Nephron progenitor cell (in vitro differentiated cells): Measurements from ENCODE around the gene PLD3.

Experiments
- DNase-seq: peaks from one replicate; pipeline ENCODE4 v3.0.0; 2021
- H3K27ac Mint-ChIP-seq: 2 replicates; pipeline ENCODE4 v1.8.0; 2021; ENCODE audit warnings: mild to moderate bottlenecking, moderate library complexity, mixed read lengths
- H3K27me3 Mint-ChIP-seq: 2 replicates; pipeline ENCODE4 v1.8.0; 2021; ENCODE audit warnings: mild to moderate bottlenecking, low read depth, mixed read lengths; ENCODE audit not compliant: poor library complexity
- H3K36me3 Mint-ChIP-seq: 2 replicates; pipeline ENCODE4 v1.8.0; 2021; ENCODE audit warnings: low read depth, mixed read lengths
- H3K4me1 Mint-ChIP-seq: 2 replicates; pipeline ENCODE4 v1.8.0; 2021; ENCODE audit warnings: mixed read lengths
- H3K4me3 Mint-ChIP-seq: 2 replicates; pipeline ENCODE4 v1.8.0; 2021; ENCODE audit warnings: mild to moderate bottlenecking, moderate library complexity, mixed read lengths
- H3K9me3 Mint-ChIP-seq: 2 replicates; pipeline ENCODE4 v1.8.0; 2021; ENCODE audit warnings: mild to moderate bottlenecking, moderate library complexity, mixed read lengths
- TF ChIP-seq, protein P1 (sequence below): fragments of 200-600 bp; sonication (generic); IDR thresholded peaks from 2 replicates; pipeline ENCODE4 v1.5.0; 2021; ENCODE audit warnings: antibody characterized with exemption

Gene PLD3

DNA sequence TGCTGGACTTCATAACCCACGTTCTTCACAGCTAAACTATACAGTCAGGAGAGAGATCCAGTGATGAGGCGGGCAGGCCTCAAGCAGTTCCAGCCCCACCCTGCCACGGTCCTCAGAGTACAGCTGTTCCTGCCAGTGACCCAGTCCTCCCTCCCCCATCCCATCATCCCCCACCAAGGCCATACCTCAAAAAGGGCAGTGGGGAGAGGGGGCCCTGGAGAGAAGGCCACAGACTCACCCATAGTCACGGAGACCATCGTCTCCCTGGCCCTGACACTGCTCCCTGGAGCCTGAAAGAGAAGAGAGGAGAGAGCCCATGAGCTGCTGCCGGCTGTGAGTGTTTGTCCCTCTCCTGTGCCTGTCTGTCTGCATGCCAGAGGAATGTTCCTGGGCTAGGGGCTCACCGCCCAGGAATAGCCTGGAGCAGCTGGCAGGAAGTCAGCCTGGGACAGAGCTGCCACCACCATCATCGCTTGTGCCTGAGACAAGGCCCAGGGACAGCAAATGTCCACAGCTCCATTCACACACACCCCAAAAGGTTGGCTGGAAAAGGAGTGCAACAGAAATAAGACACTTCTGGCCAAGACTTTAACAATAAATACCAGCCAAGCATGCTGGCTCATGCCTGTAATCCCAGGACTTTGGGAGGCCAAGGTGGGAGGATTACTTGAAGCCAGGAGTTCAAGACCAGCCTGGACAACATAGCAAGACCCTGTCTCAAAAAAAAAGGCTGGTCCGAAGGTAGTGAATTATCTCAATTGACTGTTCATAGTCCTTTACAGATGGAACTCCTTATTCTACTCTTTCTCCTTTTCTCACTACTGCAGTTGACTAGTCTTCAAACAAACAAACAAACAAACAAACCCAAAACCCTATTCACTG, 6.7 kb upstream of the PLD3 start:
- DNase-seq, result no peak
- peaks cover 11% of the 10 kb centered on the region for H3K4me1 Mint-ChIP-seq
- H3K27me3 Mint-ChIP-seq, result no peaks in the 10 kb centered on the region
- H3K27ac Mint-ChIP-seq, result peak overlapping the region; percentile 89
- TF ChIP-seq, protein P1, sequence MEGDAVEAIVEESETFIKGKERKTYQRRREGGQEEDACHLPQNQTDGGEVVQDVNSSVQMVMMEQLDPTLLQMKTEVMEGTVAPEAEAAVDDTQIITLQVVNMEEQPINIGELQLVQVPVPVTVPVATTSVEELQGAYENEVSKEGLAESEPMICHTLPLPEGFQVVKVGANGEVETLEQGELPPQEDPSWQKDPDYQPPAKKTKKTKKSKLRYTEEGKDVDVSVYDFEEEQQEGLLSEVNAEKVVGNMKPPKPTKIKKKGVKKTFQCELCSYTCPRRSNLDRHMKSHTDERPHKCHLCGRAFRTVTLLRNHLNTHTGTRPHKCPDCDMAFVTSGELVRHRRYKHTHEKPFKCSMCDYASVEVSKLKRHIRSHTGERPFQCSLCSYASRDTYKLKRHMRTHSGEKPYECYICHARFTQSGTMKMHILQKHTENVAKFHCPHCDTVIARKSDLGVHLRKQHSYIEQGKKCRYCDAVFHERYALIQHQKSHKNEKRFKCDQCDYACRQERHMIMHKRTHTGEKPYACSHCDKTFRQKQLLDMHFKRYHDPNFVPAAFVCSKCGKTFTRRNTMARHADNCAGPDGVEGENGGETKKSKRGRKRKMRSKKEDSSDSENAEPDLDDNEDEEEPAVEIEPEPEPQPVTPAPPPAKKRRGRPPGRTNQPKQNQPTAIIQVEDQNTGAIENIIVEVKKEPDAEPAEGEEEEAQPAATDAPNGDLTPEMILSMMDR, result no peak
- no peak overlapping the region for H3K4me3 Mint-ChIP-seq
- peaks cover 16% of the 10 kb centered on the region for H3K36me3 Mint-ChIP-seq
- no peaks in the 10 kb centered on the region for H3K9me3 Mint-ChIP-seq

DNA sequence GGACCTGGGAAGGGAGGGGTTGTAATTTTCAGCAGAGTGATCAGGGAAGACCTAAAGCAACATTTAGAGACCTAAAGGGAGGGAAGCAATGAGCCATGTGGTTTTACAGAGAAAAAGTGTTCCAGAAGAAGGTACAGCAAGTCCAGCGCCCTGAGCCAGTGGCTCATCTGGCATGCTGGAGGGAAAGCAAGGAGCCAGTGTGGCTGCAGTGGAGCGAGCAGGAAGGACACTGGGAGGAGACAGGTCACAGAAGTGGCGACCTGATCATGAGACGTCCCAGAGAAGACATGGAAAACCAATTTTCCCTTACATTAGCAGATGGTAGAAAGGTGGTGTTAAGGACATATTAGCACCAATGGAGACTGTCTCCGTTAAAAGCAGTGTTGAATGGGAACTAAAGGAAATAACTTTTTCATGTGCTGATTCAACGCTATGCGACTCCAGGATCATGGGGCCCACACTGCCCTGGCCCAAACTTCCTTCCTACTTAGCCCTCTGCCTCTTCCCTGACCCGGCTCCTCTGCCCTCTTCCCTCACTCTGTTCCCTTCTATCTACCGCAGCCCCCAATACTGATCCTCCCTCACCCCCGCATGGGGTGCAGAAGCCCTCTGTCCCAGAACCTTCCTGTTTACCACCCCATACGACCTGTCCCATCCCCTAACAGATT, 5.7 kb upstream of the PLD3 start:
- no peaks in the 10 kb centered on the region for H3K9me3 Mint-ChIP-seq
- peaks cover 16% of the 10 kb centered on the region for H3K36me3 Mint-ChIP-seq
- H3K4me3 Mint-ChIP-seq, result no peak overlapping the region
- peak overlapping the region; percentile 92 for H3K27ac Mint-ChIP-seq
- no peaks in the 10 kb centered on the region for H3K27me3 Mint-ChIP-seq
- TF ChIP-seq, protein P1, result no peak
- DNase-seq, result no peak
- peaks cover 20% of the 10 kb centered on the region for H3K4me1 Mint-ChIP-seq

DNA sequence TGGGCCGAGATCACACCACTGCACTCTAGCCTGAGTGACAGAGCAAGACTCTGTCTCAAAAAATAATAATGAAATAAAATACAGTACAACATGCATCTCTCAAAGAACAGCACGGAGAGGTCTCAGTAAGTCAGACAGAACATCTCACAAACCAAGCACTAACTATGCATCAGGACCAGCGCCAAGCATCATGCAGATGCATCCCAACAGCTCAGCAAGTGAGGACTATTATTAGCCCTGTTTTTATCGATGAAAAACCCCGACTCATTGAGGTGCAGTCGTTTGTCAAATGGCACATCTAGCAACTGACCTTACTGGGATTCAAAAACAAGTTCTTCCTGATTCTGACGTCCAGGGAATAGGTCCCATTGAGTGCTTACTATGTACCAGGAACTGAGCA, 4.1 kb upstream of the PLD3 start:
- TF ChIP-seq, protein P1, result no peak
- no peak overlapping the region for H3K4me3 Mint-ChIP-seq
- no peaks in the 10 kb centered on the region for H3K9me3 Mint-ChIP-seq
- H3K36me3 Mint-ChIP-seq, result peaks cover 8% of the 10 kb centered on the region
- peaks cover 29% of the 10 kb centered on the region for H3K4me1 Mint-ChIP-seq
- DNase-seq, result no peak
- H3K27ac Mint-ChIP-seq, result no peak overlapping the region
- H3K27me3 Mint-ChIP-seq, result peaks cover 4% of the 10 kb centered on the region

DNA sequence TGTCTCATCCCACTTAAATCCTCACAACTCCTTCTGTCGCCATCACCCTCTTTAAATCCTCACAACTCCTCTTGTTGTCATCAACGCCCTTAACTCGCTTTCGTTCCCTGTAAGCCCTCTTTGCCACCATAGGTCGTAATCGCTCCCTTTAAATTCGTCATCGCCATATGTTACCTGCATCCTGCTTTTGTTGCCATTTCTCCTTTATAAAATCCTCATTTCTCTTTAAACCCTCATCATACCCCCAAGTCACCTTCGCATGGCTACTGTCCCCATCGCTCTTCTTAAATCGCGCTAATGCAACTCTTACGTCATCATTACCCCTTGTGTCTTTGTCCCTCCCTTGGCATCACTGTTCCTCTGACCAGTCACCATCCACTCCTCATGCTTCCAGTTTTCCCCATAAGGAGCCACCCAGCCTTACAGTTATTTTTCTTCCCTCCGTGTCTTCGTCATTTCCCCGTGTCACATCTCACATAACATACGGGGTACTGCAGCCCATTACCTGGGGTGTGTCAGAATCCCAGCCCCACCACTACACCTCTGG, 539 bp downstream of the PLD3 start:
- no peak for DNase-seq
- TF ChIP-seq, protein P1, result no peak
- H3K4me3 Mint-ChIP-seq, result peak overlapping the region; percentile 95
- peak overlapping the region; percentile 21 for H3K27ac Mint-ChIP-seq
- H3K27me3 Mint-ChIP-seq, result peaks cover 9% of the 10 kb centered on the region
- no peaks in the 10 kb centered on the region for H3K9me3 Mint-ChIP-seq
- peaks cover 20% of the 10 kb centered on the region for H3K4me1 Mint-ChIP-seq
- H3K36me3 Mint-ChIP-seq, result no peaks in the 10 kb centered on the region

DNA sequence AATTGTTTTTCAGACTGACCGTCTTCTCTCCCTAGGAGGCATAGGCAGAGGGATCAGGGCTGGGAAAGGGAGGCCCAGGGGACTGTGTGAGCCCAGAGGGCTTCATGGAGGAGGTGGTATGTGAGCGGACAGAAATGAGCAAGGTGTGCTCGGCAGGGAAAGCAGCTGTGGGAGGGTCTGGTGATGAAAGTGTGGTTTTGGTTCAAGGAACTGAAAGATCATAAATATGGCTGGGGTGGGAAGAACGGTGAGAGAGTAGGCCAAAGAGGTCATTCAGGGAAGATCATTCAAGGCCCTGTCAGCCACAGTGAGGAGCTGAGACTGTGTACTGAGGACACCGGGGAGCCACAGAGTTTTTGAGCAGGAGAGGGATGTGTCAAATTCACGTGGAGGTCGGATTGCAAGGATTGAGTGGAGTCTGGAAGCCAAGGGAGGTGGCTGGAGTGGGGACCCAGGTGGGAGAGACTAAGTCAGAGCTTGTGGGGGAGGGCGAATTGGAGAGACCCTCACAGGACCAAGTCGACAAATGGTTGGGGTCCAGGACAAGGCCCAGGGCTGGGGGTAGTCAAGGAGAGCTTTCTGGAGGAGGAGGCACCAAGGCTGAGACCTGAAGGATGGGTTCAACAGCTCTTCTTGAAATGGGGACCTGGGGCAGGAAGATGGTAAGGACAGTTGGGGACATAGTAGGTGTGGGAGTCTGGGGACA, 7.6 kb downstream of the PLD3 start:
- no peaks in the 10 kb centered on the region for H3K27me3 Mint-ChIP-seq
- DNase-seq, result no peak
- no peaks in the 10 kb centered on the region for H3K9me3 Mint-ChIP-seq
- H3K4me3 Mint-ChIP-seq, result peak overlapping the region; percentile 34
- peaks cover 10% of the 10 kb centered on the region for H3K36me3 Mint-ChIP-seq
- H3K27ac Mint-ChIP-seq, result peak overlapping the region; percentile 89
- TF ChIP-seq, protein P1, result no peak
- H3K4me1 Mint-ChIP-seq, result peaks cover 39% of the 10 kb centered on the region
